AG04449 (cell line): ENCODE results near the gene TMEM123.

Source experiments
- CTCF ChIA-PET: fragments of 350-600 bp; formaldehyde crosslinking; extraction: SDS; loops from one replicate; lab custom pipeline; 2021; ENCODE audit warnings: antibody characterized with exemption; lab: Yijun Ruan, JAX
- POLR2A ChIA-PET: fragments of 400-600, 350-600 bp; formaldehyde crosslinking; extraction: SDS; loops from one replicate; lab custom pipeline; 2020; ENCODE audit warnings: antibody characterized with exemption, inconsistent platforms; lab: Yijun Ruan, JAX
- DNase-seq: peaks from one replicate; pipeline ENCODE4 v3.0.0-alpha.2; 2010; ENCODE audit warnings: low read depth, low spot score
- H3K4me3 ChIP-seq: 2 replicates; pipeline ENCODE4 v1.5.1; 2011; ENCODE audit warnings: low read depth, mild to moderate bottlenecking, control low read depth, low read length
- TF ChIP-seq, protein P1 (sequence below): IDR thresholded peaks from one replicate; pipeline ENCODE4 v1.5.1; 2011; ENCODE audit warnings: mild to moderate bottlenecking, moderate library complexity, low read length, control low read depth, inconsistent platforms; ENCODE audit not compliant: insufficient read depth; ENCODE audit errors: missing control alignments

TMEM123 gene

DNA sequence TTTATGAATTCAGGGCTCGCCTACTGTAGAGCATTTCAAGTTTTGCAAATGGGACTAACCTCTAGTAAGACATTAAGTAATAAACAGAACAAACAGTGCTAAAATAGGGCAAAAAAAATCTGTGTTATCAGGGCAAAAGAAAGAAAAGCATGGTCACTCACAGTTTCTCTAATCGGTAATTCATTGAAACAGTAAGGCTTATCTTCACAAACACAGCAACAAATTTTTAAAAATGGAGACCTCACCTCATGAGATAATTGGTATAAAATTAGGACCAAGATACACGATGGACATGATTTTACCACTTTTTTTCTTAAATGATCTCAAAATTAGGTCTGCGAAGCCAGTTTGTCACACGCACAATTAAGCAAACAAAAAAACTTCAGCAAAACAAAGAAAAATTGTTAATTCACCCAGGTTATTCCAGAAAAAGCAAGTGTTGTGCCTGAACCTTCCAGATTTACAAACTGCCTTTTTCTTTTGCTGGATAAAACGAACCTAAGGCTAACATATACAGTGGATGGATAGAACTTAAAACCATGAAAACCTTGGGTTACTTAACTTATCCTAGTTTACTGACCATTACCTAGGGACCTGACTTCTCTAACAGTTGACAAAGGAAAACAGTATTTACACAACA lies 1.4 kb downstream of the TMEM123 start:
- TF ChIP-seq, protein P1, sequence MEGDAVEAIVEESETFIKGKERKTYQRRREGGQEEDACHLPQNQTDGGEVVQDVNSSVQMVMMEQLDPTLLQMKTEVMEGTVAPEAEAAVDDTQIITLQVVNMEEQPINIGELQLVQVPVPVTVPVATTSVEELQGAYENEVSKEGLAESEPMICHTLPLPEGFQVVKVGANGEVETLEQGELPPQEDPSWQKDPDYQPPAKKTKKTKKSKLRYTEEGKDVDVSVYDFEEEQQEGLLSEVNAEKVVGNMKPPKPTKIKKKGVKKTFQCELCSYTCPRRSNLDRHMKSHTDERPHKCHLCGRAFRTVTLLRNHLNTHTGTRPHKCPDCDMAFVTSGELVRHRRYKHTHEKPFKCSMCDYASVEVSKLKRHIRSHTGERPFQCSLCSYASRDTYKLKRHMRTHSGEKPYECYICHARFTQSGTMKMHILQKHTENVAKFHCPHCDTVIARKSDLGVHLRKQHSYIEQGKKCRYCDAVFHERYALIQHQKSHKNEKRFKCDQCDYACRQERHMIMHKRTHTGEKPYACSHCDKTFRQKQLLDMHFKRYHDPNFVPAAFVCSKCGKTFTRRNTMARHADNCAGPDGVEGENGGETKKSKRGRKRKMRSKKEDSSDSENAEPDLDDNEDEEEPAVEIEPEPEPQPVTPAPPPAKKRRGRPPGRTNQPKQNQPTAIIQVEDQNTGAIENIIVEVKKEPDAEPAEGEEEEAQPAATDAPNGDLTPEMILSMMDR = no peak
- peak overlapping the region; percentile 89 for H3K4me3 ChIP-seq
- CTCF ChIA-PET = interaction anchor here (2.3 kb wide), 1 partner anchor 60 kb away, joined by 13 read pairs; no protein-coding TSS in a partner anchor
- POLR2A ChIA-PET = interaction anchor here (0.8 kb wide), 1 partner anchor 102 kb away, joined by 4 read pairs; no protein-coding TSS in a partner anchor
- no peak for DNase-seq

GRCh38 chr11:102449651-102450570 lies 2.7 kb downstream of the TMEM123 start:
- ChIA-PET CTCF (interaction anchor here (1.2 to 2.3 kb wide), 3 partner anchors 10 to 59 kb away, joined by 3 to 13 read pairs (median 5); no protein-coding TSS in a partner anchor), POLR2A (no interaction called here)
- no peak for DNase-seq
- H3K4me3 ChIP-seq = no peak overlapping the region
- TF ChIP-seq, protein P1 = no peak

DNA sequence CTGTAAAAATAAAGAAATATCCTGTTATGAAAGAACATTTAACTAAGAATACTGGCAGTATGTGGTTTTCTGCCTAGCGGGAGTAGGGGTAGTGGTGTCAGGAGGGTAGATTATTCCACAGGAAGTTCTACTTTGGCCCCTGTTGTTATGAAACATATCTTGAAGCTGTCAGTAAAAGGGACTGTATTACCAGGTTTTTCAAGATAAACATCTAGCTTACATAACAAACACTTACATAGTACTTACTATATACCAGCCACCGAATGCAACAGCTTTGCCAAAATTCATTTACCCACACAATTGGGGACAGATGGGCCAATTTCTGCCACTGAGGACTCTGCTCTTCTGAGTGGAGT lies 3.7 kb downstream of the TMEM123 start:
- TF ChIP-seq, protein P1 = no peak
- CTCF ChIA-PET = interaction anchor here (1.3 kb wide), 1 partner anchor 47 kb away, joined by 5 read pairs; no protein-coding TSS in a partner anchor
- POLR2A ChIA-PET = no interaction called here
- DNase-seq = no peak
- no peak overlapping the region for H3K4me3 ChIP-seq

GRCh38 chr11:102447941-102448868 lies 4.4 kb downstream of the TMEM123 start:
- no peak overlapping the region for H3K4me3 ChIP-seq
- no peak for DNase-seq
- TF ChIP-seq, protein P1 = no peak
- ChIA-PET CTCF (interaction anchor here (1.3 kb wide), 1 partner anchor 48 kb away, joined by 5 read pairs; no protein-coding TSS in a partner anchor), POLR2A (no interaction called here)

DNA sequence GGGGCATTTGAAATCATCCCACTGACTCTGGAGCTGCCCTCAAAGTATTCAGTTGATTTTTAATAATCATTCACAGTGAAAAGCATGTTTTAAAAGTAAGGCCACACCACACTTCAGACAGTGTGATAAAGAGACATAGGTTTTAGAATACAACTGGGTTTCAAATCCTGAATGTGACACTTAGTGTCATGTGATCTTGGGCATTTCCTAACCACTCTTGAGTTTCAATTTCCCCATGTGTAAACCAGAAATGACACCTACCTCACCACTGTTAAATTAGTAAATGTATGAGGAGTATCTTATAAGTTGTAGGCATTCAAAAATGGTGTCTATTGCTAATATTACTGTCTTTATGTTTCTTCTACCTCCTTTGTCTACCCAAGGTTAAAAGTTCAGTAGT lies 5.4 kb downstream of the TMEM123 start:
- TF ChIP-seq, protein P1 = no peak
- DNase-seq = no peak
- ChIA-PET CTCF (interaction anchor here (1.7 kb wide), 1 partner anchor 57 kb away, joined by 5 read pairs; no protein-coding TSS in a partner anchor), POLR2A (no interaction called here)
- H3K4me3 ChIP-seq = no peak overlapping the region
